H9 (cell line): Measurements from ENCODE around the gene LIPA. TPM values are rescaled to one million over a fixed set of nuclear protein-coding genes. Genes with fewer than 3 reads are reported as not detected.

Source experiments
- DNase-seq: peaks from one replicate; pipeline ENCODE4 v3.0.0-alpha.2; 2017
- H2AFZ ChIP-seq: one replicate; pipeline ENCODE4 v1.6.1; 2013; ENCODE audit warnings: mild to moderate bottlenecking, low read length, control low read depth, moderate library complexity
- H2AK5ac ChIP-seq: 2 replicates; pipeline ENCODE4 v1.6.1; 2013; ENCODE audit warnings: low read length, control low read depth, mixed read lengths; ENCODE audit not compliant: insufficient read length
- H2BK120ac ChIP-seq: one replicate; pipeline ENCODE4 v1.6.1; 2013; ENCODE audit warnings: low read depth, mild to moderate bottlenecking, low read length, control low read depth, inconsistent platforms; ENCODE audit not compliant: poor library complexity, severe bottlenecking
- H2BK12ac ChIP-seq: 2 replicates; pipeline ENCODE4 v1.6.1; 2013; ENCODE audit warnings: low read length, control low read depth, mixed read lengths, low read depth; ENCODE audit not compliant: insufficient read length
- H2BK15ac ChIP-seq: 2 replicates; pipeline ENCODE4 v1.6.1; 2013; ENCODE audit warnings: low read depth, low read length, control low read depth
- H2BK20ac ChIP-seq: one replicate; pipeline ENCODE4 v1.6.1; 2013; ENCODE audit warnings: low read depth, mild to moderate bottlenecking, low read length, control low read depth, inconsistent platforms; ENCODE audit not compliant: poor library complexity, severe bottlenecking
- H2BK5ac ChIP-seq: 2 replicates; pipeline ENCODE4 v1.6.1; 2013; ENCODE audit warnings: low read length, control low read depth, mixed read lengths; ENCODE audit not compliant: insufficient read length
- H3K14ac ChIP-seq: 2 replicates; pipeline ENCODE4 v1.6.1; 2013; ENCODE audit warnings: low read length, control low read depth; ENCODE audit not compliant: insufficient read depth
- H3K18ac ChIP-seq: 2 replicates; pipeline ENCODE4 v1.6.1; 2013; ENCODE audit warnings: low read depth, mild to moderate bottlenecking, mixed read lengths, low read length, control low read depth; ENCODE audit not compliant: insufficient read length
- H3K23ac ChIP-seq: 2 replicates; pipeline ENCODE4 v1.6.1; 2013; ENCODE audit warnings: low read length, control low read depth, mixed read lengths, low read depth; ENCODE audit not compliant: insufficient read length
- H3K23me2 ChIP-seq: 2 replicates; pipeline ENCODE4 v1.6.1; 2013; ENCODE audit warnings: low read depth, mild to moderate bottlenecking, mixed read lengths, low read length, control low read depth; ENCODE audit not compliant: insufficient read length, poor library complexity, severe bottlenecking
- H3K27ac ChIP-seq: 2 replicates; pipeline ENCODE4 v1.5.1; 2013; ENCODE audit warnings: low read length, control low read depth, mixed read lengths, low read depth; ENCODE audit not compliant: insufficient read length
- H3K27me3 ChIP-seq: 2 replicates; pipeline ENCODE4 v1.6.1; 2013; ENCODE audit warnings: low read length, control low read depth, inconsistent platforms; ENCODE audit not compliant: insufficient read depth
- H3K4ac ChIP-seq: 2 replicates; pipeline ENCODE4 v1.6.1; 2013; ENCODE audit warnings: low read depth, mild to moderate bottlenecking, control low read depth, inconsistent platforms, low read length, moderate library complexity
- H3K4me1 ChIP-seq: 2 replicates; pipeline ENCODE4 v1.6.1; 2013; ENCODE audit warnings: low read length, control low read depth, inconsistent platforms; ENCODE audit not compliant: insufficient read depth
- H3K4me2 ChIP-seq: 2 replicates; pipeline ENCODE4 v1.6.1; 2013; ENCODE audit warnings: low read length, control low read depth, mixed read lengths; ENCODE audit not compliant: insufficient read length, insufficient read depth
- H3K56ac ChIP-seq: 2 replicates; pipeline ENCODE4 v1.6.1; 2013; ENCODE audit warnings: low read depth, mild to moderate bottlenecking, mixed read lengths, low read length, control low read depth; ENCODE audit not compliant: insufficient read length
- H3K79me1 ChIP-seq: 2 replicates; pipeline ENCODE4 v1.6.1; 2013; ENCODE audit warnings: low read depth, mild to moderate bottlenecking, moderate library complexity, low read length, control low read depth, inconsistent platforms; ENCODE audit not compliant: insufficient read depth, poor library complexity, severe bottlenecking
- H3K79me2 ChIP-seq: 2 replicates; pipeline ENCODE4 v1.6.1; 2013; ENCODE audit warnings: low read length, control low read depth, inconsistent platforms; ENCODE audit not compliant: insufficient read depth
- H3K9ac ChIP-seq: 2 replicates; pipeline ENCODE4 v1.6.1; 2013; ENCODE audit warnings: low read length, control low read depth, mixed read lengths; ENCODE audit not compliant: insufficient read length; ENCODE audit errors: extremely low read depth
- H3K9me3 ChIP-seq: one replicate; pipeline ENCODE4 v1.6.1; 2013; ENCODE audit warnings: low read depth, low read length, inconsistent platforms; ENCODE audit not compliant: control insufficient read depth
- H3T11ph ChIP-seq: one replicate; pipeline ENCODE4 v1.6.1; 2013; ENCODE audit warnings: mild to moderate bottlenecking, low read length, control low read depth, inconsistent platforms
- H4K20me1 ChIP-seq: one replicate; pipeline ENCODE4 v1.6.1; 2013; ENCODE audit not compliant: control insufficient read depth, insufficient read length, insufficient read depth
- H4K5ac ChIP-seq: 2 replicates; pipeline ENCODE4 v1.6.1; 2013; ENCODE audit warnings: low read depth, mild to moderate bottlenecking, mixed read lengths, low read length, control low read depth; ENCODE audit not compliant: insufficient read length
- H4K8ac ChIP-seq: replicated peaks from 2 replicates; pipeline ENCODE4 v1.6.1; 2013; ENCODE audit warnings: low read length, control low read depth, mixed read lengths, low read depth; ENCODE audit not compliant: insufficient read length
- H4K91ac ChIP-seq: 2 replicates; pipeline ENCODE4 v1.6.1; 2013; ENCODE audit warnings: low read depth, mild to moderate bottlenecking, moderate library complexity, mixed read lengths, low read length, control low read depth; ENCODE audit not compliant: insufficient read length
- H3K27ac Mint-ChIP-seq, 3 experiments: 2 replicates in 2 of 3; 3 replicates in 1 of 3; pipeline ENCODE4 v1.8.0; 2020 to 2021; ENCODE audit warnings: mixed read lengths in 3 of 3, mild to moderate bottlenecking in 1 of 3, moderate library complexity in 1 of 3
- H3K27me3 Mint-ChIP-seq: 2 replicates; pipeline ENCODE4 v1.8.0; 2021; ENCODE audit warnings: low read depth, mild to moderate bottlenecking, moderate library complexity, mixed read lengths
- H3K36me3 Mint-ChIP-seq, 3 experiments: 2 replicates in 2 of 3; 3 replicates in 1 of 3; pipeline ENCODE4 v1.8.0; 2020 to 2021; ENCODE audit warnings: low read depth in 3 of 3, mixed read lengths in 3 of 3; ENCODE audit not compliant: insufficient read depth in 1 of 3
- H3K4me1 Mint-ChIP-seq, 2 experiments: 2 replicates each; pipeline ENCODE4 v1.8.0; 2020; ENCODE audit warnings: mixed read lengths in 2 of 2
- H3K4me3 Mint-ChIP-seq, 2 experiments: 2 replicates in 1 of 2; 3 replicates in 1 of 2; pipeline ENCODE4 v1.8.0; 2020 to 2021; ENCODE audit warnings: mild to moderate bottlenecking in 2 of 2, mixed read lengths in 2 of 2, moderate library complexity in 1 of 2
- H3K9me3 Mint-ChIP-seq, 2 experiments: 2 replicates in 1 of 2; 3 replicates in 1 of 2; pipeline ENCODE4 v1.8.0; 2020; ENCODE audit warnings: mild to moderate bottlenecking in 2 of 2, mixed read lengths in 2 of 2, moderate library complexity in 1 of 2
- CTCF ChIP-seq: fragments of 200-600 bp; sonication (generic); conservative IDR thresholded peaks from 3 replicates; pipeline ENCODE4 v1.8.0; 2021; ENCODE audit warnings: antibody characterized with exemption, mild to moderate bottlenecking
- WGBS: extraction: QIAGEN DNeasy Blood & Tissue Kit; methylation state at CpG from one replicate; pipeline ENCODE4 v1.1.7; 2013; ENCODE audit warnings: missing lambda C conversion rate, low lambda C conversion rate, mixed read lengths; ENCODE audit not compliant: insufficient read length; ENCODE audit errors: extremely low coverage; 5-methylcytosine and 5-hydroxymethylcytosine counted together
- total RNA-seq: library from RNA; stranded (reverse); gene quantifications from 2 replicates; pipeline ENCODE4 v1.2.1, GENCODE V29; 2021

Gene LIPA
- total RNA-seq, 1 experiment from 2014 or later, result 20.9 TPM

GRCh38 chr10:89252225-89252585, 630 bp upstream of the LIPA start:
- H3K36me3 Mint-ChIP-seq, result peaks cover 2 to 25% (median 12%) of the 10 kb centered on the region in 3 experiments; a peak in 6 of 7 replicates
- no peak overlapping the region for H3K27ac Mint-ChIP-seq
- H3K4ac ChIP-seq, result no peak overlapping the region
- H2BK5ac ChIP-seq, result no peak overlapping the region
- H2AFZ ChIP-seq, result no peak overlapping the region
- no peak overlapping the region for H2BK15ac ChIP-seq
- H3K14ac ChIP-seq, result no peak overlapping the region
- no peak for TF ChIP-seq CTCF
- H3K27me3 Mint-ChIP-seq, result peaks cover 6% of the 10 kb centered on the region
- no peak overlapping the region for H2BK120ac ChIP-seq
- no peak overlapping the region for H3K56ac ChIP-seq
- DNase-seq, result no peak
- no peaks in the 10 kb centered on the region; the same call in 1 of the 2 replicates for H3K79me2 ChIP-seq
- peaks cover 27 to 28% of the 10 kb centered on the region in 2 experiments for H3K9me3 Mint-ChIP-seq
- no peak overlapping the region for H3K4me3 Mint-ChIP-seq
- H3K27me3 ChIP-seq, result no peaks in the 10 kb centered on the region
- H4K8ac ChIP-seq, result no peak overlapping the region
- no peak overlapping the region for H4K5ac ChIP-seq
- no peak overlapping the region for H4K91ac ChIP-seq
- H3K9ac ChIP-seq, result no peak overlapping the region
- H3K79me1 ChIP-seq, result no peaks in the 10 kb centered on the region
- H3K4me1 Mint-ChIP-seq, result peaks cover 9 to 11% of the 10 kb centered on the region in 2 experiments
- H3K18ac ChIP-seq, result no peak overlapping the region
- H3K27ac ChIP-seq, result no peak overlapping the region
- no peak overlapping the region for H2AK5ac ChIP-seq
- H3K23me2 ChIP-seq, result peaks cover 6% of the 10 kb centered on the region
- no peak overlapping the region for H3K4me2 ChIP-seq
- H3K23ac ChIP-seq, result no peak overlapping the region
- H2BK20ac ChIP-seq, result no peak overlapping the region
- no peaks in the 10 kb centered on the region for H3K4me1 ChIP-seq
- no peaks in the 10 kb centered on the region for H4K20me1 ChIP-seq
- no CpG with 5 or more reads among the region's 2 CpGs for WGBS
- H2BK12ac ChIP-seq, result no peak overlapping the region
- peaks cover 9% of the 10 kb centered on the region for H3K9me3 ChIP-seq
- no peak overlapping the region for H3T11ph ChIP-seq
